Ishikawa (cell line): ENCODE measurements around the gene SNRNP25.
A peak's percentile ranks its signal among the peaks of the same experiment; 100 is the strongest.

ENCODE experiments used
- CEBPB ChIP-seq: IDR thresholded peaks from 2 replicates; pipeline ENCODE4 v1.6.1; 2012
- CREB1 ChIP-seq: IDR thresholded peaks from 2 replicates; pipeline ENCODE4 v1.6.1; 2012; ENCODE audit warnings: low read depth
- EGR1 ChIP-seq: IDR thresholded peaks from 2 replicates; pipeline ENCODE4 v1.6.1; 2012
- EP300 ChIP-seq: IDR thresholded peaks from 2 replicates; pipeline ENCODE4 v1.6.1; 2012; ENCODE audit warnings: borderline replicate concordance
- FOXM1 ChIP-seq: IDR thresholded peaks from 2 replicates; pipeline ENCODE4 v1.6.1; 2012; ENCODE audit warnings: low read depth, borderline replicate concordance
- MAX ChIP-seq: IDR thresholded peaks from 2 replicates; pipeline ENCODE4 v1.6.1; 2012
- NFIC ChIP-seq: IDR thresholded peaks from 2 replicates; pipeline ENCODE4 v1.6.1; 2012
- RAD21 ChIP-seq: IDR thresholded peaks from 2 replicates; pipeline ENCODE4 v1.6.1; 2012; ENCODE audit warnings: low read depth
- REST ChIP-seq: IDR thresholded peaks from 2 replicates; pipeline ENCODE4 v1.6.1; 2012; ENCODE audit warnings: low read depth, mild to moderate bottlenecking
- TAF1 ChIP-seq: IDR thresholded peaks from 2 replicates; pipeline ENCODE4 v1.6.1; 2012; ENCODE audit warnings: low read depth, mild to moderate bottlenecking
- TCF12 ChIP-seq: IDR thresholded peaks from 2 replicates; pipeline ENCODE4 v1.6.1; 2012; ENCODE audit warnings: low read depth
- TEAD4 ChIP-seq: IDR thresholded peaks from 2 replicates; pipeline ENCODE4 v1.6.1; 2012
- USF1 ChIP-seq: IDR thresholded peaks from 2 replicates; pipeline ENCODE4 v1.6.1; 2012
- YY1 ChIP-seq: IDR thresholded peaks from 2 replicates; pipeline ENCODE4 v1.6.1; 2012; ENCODE audit warnings: low read depth
- ZBTB7A ChIP-seq: IDR thresholded peaks from 2 replicates; pipeline ENCODE4 v1.6.1; 2012; ENCODE audit warnings: low read depth

SNRNP25 gene

GRCh38 chr16:72561-73548 lies 19.2 kb downstream of the SNRNP25 start, which contains the start of gene RHBDF1:
Gene RHBDF1, minus strand, starts transcription at chr16:72631. Its CDS starts 7,616 bp downstream, at chr16:65015.
- TF ChIP-seq USF1 (no peak), MAX (no peak), YY1 (no peak), ZBTB7A (peak; percentile 80), CEBPB (no peak), TCF12 (no peak), TEAD4 (peak; percentile 91), NFIC (no peak), EGR1 (no peak), EP300 (peak; percentile 28; the same call in 1 of the 2 replicates), RAD21 (no peak), REST (no peak), CREB1 (no peak), FOXM1 (no peak), TAF1 (no peak)

GRCh38 chr16:74051-74746 lies 20.6 kb downstream of the SNRNP25 start:
- TF ChIP-seq CREB1 = no peak
- no peak for TF ChIP-seq TCF12
- no peak for TF ChIP-seq MAX
- no peak for TF ChIP-seq REST

GRCh38 chr16:74747-75334 lies 21.2 kb downstream of the SNRNP25 start:
- TF ChIP-seq USF1 (no peak), YY1 (no peak), REST (no peak), RAD21 (no peak), TCF12 (no peak), NFIC (no peak), CEBPB (no peak), FOXM1 (no peak), TEAD4 (no peak), ZBTB7A (no peak), CREB1 (no peak), EGR1 (no peak), TAF1 (no peak), EP300 (no peak), MAX (no peak)
